HG03571 (cell line): Measurements from ENCODE around the gene CAMTA1.
"Not testable (repeated sequence)": the region's sequence is repeated elsewhere in the genome, so short reads cannot be mapped to it uniquely, and the experiment has no call there.

Experiments used
- ATAC-seq: cut with Tn5 transposase; IDR thresholded peaks from one replicate; pipeline ENCODE4 v1.9.1; 2021; ENCODE audit not compliant: unreplicated experiment

CAMTA1 gene

GRCh38 chr1:7127322-7128075, 342.2 kb downstream of the CAMTA1 start:
- no peak for ATAC-seq

- ATAC-seq = no peak
Measured at GRCh38 chr1:7128293-7128692, 343.0 kb downstream of the CAMTA1 start.

- no peak for ATAC-seq
Measured at GRCh38 chr1:7130127-7130526, 344.9 kb downstream of the CAMTA1 start.

- no peak for ATAC-seq
Measured at GRCh38 chr1:7135493-7135892, 350.2 kb downstream of the CAMTA1 start.

- ATAC-seq = no peak
Measured at GRCh38 chr1:7136166-7136953, 351.1 kb downstream of the CAMTA1 start.

GRCh38 chr1:7140251-7140650, 355.0 kb downstream of the CAMTA1 start:
- ATAC-seq = no peak

- no peak for ATAC-seq
Measured at GRCh38 chr1:7145947-7146346, 360.7 kb downstream of the CAMTA1 start.

GRCh38 chr1:7146710-7147109, 361.5 kb downstream of the CAMTA1 start:
- ATAC-seq = no peak

- not testable (repeated sequence) for ATAC-seq
Measured at GRCh38 chr1:7147581-7148282, 362.5 kb downstream of the CAMTA1 start.

GRCh38 chr1:7149080-7149838, 364.0 kb downstream of the CAMTA1 start:
- ATAC-seq = no peak

- no peak for ATAC-seq
Measured at GRCh38 chr1:7150724-7151280, 365.5 kb downstream of the CAMTA1 start.

- no peak for ATAC-seq
Measured at GRCh38 chr1:7151978-7152377, 366.7 kb downstream of the CAMTA1 start.

- no peak for ATAC-seq
Measured at GRCh38 chr1:7152655-7153054, 367.4 kb downstream of the CAMTA1 start.

- ATAC-seq = no peak
Measured at GRCh38 chr1:7153464-7153863, 368.2 kb downstream of the CAMTA1 start.

GRCh38 chr1:7159116-7159781, 374.0 kb downstream of the CAMTA1 start:
- no peak for ATAC-seq

GRCh38 chr1:7168554-7168953, 383.3 kb downstream of the CAMTA1 start:
- not testable (repeated sequence) for ATAC-seq

- no peak for ATAC-seq
Measured at GRCh38 chr1:7171168-7171567, 385.9 kb downstream of the CAMTA1 start.

- ATAC-seq = no peak
Measured at GRCh38 chr1:7171574-7171973, 386.3 kb downstream of the CAMTA1 start.

- ATAC-seq = no peak
Measured at GRCh38 chr1:7172804-7173203, 387.6 kb downstream of the CAMTA1 start.

GRCh38 chr1:7174561-7174960, 389.3 kb downstream of the CAMTA1 start:
- ATAC-seq = no peak
